ENCODE data around the gene ACKR3. TPM values are rescaled to one million over a fixed set of nuclear protein-coding genes. Genes with fewer than 3 reads are reported as not detected.

ACKR3 gene
- total RNA-seq, 1 donor from 2014 or later, result 9.1 TPM

- intact Hi-C loops (cut with DNase I), result no loop called here
- ATAC-seq, result no peak
- H3K9me3 ChIP-seq, result no peaks in the 10 kb centered on the region
- H3K36me3 ChIP-seq, result no peaks in the 10 kb centered on the region
- H3K27me3 ChIP-seq, result no peaks in the 10 kb centered on the region
- peaks cover 4% of the 10 kb centered on the region for H3K4me1 ChIP-seq
- H3K4me3 ChIP-seq, result no peak overlapping the region
- H3K27ac ChIP-seq, result no peak overlapping the region
- no peak for DNase-seq
- TF ChIP-seq CTCF (IDR thresholded peaks at IDR 0.05), result no peak
Observed at GRCh38 chr2:236549165-236549564, 20.5 kb upstream of the ACKR3 start.

GRCh38 chr2:236550290-236550689 is 19.3 kb upstream of the ACKR3 start:
- peaks cover 4% of the 10 kb centered on the region for H3K4me1 ChIP-seq
- intact Hi-C loops (cut with DNase I), result no loop called here

DNA sequence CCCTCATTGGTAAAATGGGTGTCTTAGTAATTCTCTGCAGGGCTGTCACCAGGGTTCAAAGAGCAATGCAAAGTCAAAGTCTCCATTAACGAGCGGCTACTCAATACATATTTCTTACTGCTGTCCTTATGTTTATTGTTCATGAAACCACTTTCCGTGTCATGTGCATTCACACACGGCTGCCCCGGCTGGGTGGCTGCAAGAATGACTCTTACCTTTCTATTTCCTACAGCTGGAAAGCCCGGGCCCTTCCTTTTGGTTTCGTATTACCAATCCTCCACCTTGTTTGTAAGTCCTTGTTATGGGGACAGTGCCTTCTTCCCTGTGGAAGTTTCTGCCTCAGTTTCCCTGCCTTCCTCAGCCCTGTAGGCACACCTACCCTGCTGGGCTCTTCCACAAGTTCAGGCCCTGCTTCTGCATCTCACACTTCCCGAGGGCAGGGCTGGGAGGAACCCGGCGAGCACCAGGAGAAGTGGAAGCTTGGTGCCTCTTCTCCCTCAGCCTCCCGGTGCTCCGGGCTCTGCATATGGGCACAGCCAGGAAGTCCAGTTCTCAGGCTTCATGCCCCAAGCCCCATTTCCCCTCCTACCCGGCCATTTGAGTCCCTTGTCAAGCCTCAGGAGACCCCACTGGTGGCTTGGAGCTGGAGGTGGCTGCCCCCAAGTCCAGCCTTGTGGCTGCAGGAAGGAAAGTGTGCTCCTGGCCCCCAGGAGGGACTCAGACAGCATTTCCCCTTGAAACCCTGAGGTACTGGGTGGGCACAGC is 18.7 kb upstream of the ACKR3 start:
- ATAC-seq (no peak), DNase-seq (no peak)
- H3K4me1 ChIP-seq, result peaks cover 4% of the 10 kb centered on the region
- no peaks in the 10 kb centered on the region for H3K9me3 ChIP-seq
- no peaks in the 10 kb centered on the region for H3K36me3 ChIP-seq
- no peak for TF ChIP-seq CTCF (IDR thresholded peaks at IDR 0.05)
- intact Hi-C loops (cut with DNase I), result no loop called here
- no peak overlapping the region for H3K27ac ChIP-seq
- H3K27me3 ChIP-seq, result no peaks in the 10 kb centered on the region
- no peak overlapping the region for H3K4me3 ChIP-seq

More at GRCh38 chr2:236550290-236550689, 19.3 kb upstream of the ACKR3 start:
- Histone ChIP-seq H3K9me3 (no peaks in the 10 kb centered on the region), H3K27me3 (no peaks in the 10 kb centered on the region), H3K27ac (no peak overlapping the region), H3K4me3 (no peak overlapping the region), H3K36me3 (no peaks in the 10 kb centered on the region)
- no peak for TF ChIP-seq CTCF (IDR thresholded peaks at IDR 0.05)
- DNase-seq (no peak), ATAC-seq (no peak)

- H3K36me3 ChIP-seq, result no peaks in the 10 kb centered on the region
- H3K9me3 ChIP-seq, result no peaks in the 10 kb centered on the region
- intact Hi-C loops (cut with DNase I), result no loop called here
- DNase-seq (no peak), ATAC-seq (peak; percentile 5)
- H3K27ac ChIP-seq, result no peak overlapping the region
- no peak overlapping the region for H3K4me3 ChIP-seq
- TF ChIP-seq CTCF (IDR thresholded peaks at IDR 0.05), result no peak
- H3K27me3 ChIP-seq, result no peaks in the 10 kb centered on the region
- H3K4me1 ChIP-seq, result peaks cover 4% of the 10 kb centered on the region
Observed at GRCh38 chr2:236551471-236552211, 18.0 kb upstream of the ACKR3 start.

DNA sequence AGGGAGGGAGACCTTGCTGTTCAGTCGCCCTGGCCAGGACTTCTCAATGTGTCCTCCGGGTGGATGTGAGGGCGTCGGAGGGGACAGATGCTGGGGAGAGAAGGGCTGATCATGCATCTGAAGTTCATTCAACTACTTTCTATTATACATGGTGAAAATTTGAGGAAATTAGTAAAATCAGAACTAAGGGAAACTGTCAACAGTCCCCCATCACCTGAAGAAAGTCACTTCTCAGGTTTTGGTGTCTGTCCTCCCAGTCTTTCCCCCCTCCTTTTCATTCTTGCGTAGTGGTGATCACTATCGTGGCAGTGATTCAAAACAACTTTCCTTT is 17.4 kb upstream of the ACKR3 start:
- no peak overlapping the region for H3K27ac ChIP-seq
- ATAC-seq (no peak), DNase-seq (no peak)
- intact Hi-C loops (cut with DNase I), result no loop called here
- no peak for TF ChIP-seq CTCF (IDR thresholded peaks at IDR 0.05)
- no peaks in the 10 kb centered on the region for H3K9me3 ChIP-seq
- H3K27me3 ChIP-seq, result no peaks in the 10 kb centered on the region
- H3K4me3 ChIP-seq, result no peak overlapping the region
- H3K4me1 ChIP-seq, result peaks cover 4% of the 10 kb centered on the region
- no peaks in the 10 kb centered on the region for H3K36me3 ChIP-seq
